ENCODE results near the gene PDE2A.

PDE2A gene

GRCh38 chr11:72702096-72702495 lies 27.9 kb upstream of the PDE2A start:
- TF ChIP-seq, protein P1, sequence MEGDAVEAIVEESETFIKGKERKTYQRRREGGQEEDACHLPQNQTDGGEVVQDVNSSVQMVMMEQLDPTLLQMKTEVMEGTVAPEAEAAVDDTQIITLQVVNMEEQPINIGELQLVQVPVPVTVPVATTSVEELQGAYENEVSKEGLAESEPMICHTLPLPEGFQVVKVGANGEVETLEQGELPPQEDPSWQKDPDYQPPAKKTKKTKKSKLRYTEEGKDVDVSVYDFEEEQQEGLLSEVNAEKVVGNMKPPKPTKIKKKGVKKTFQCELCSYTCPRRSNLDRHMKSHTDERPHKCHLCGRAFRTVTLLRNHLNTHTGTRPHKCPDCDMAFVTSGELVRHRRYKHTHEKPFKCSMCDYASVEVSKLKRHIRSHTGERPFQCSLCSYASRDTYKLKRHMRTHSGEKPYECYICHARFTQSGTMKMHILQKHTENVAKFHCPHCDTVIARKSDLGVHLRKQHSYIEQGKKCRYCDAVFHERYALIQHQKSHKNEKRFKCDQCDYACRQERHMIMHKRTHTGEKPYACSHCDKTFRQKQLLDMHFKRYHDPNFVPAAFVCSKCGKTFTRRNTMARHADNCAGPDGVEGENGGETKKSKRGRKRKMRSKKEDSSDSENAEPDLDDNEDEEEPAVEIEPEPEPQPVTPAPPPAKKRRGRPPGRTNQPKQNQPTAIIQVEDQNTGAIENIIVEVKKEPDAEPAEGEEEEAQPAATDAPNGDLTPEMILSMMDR (IDR thresholded peaks at IDR 0.05; ENCODE audit: low read depth, low read length): no peak
- no peak for TF ChIP-seq EZH2phosphoT487 (IDR thresholded peaks at IDR 0.05; ENCODE audit: low read depth)
- Histone ChIP-seq H3K4me1 (ENCODE audit: low read length) (peaks cover 23% of the 10 kb centered on the region), H2AFZ (ENCODE audit: low read depth, low read length) (no peak overlapping the region), H3K36me3 (replicated peaks; ENCODE audit: low read depth, low read length) (peaks cover 75% of the 10 kb centered on the region), H3K4me2 (ENCODE audit: low read length) (no peak overlapping the region), H3K4me3 (ENCODE audit: low read length) (no peak overlapping the region), H3K9me3 (ENCODE audit: insufficient read depth, low read length) (no peaks in the 10 kb centered on the region), H4K20me1 (ENCODE audit: insufficient read depth, low read length) (peaks cover 48% of the 10 kb centered on the region), H3K27ac (ENCODE audit: low read length) (no peak overlapping the region), H3K27me3 (ENCODE audit: low read depth, low read length) (no peaks in the 10 kb centered on the region), H3K9ac (ENCODE audit: low read length) (no peak overlapping the region), H3K79me2 (ENCODE audit: low read length) (no peaks in the 10 kb centered on the region)

GRCh38 chr11:72701466-72701865 lies 27.2 kb upstream of the PDE2A start:
- Histone ChIP-seq H3K79me2 (ENCODE audit: low read length) (no peaks in the 10 kb centered on the region), H3K36me3 (replicated peaks; ENCODE audit: low read depth, low read length) (peaks cover 73% of the 10 kb centered on the region), H3K4me2 (ENCODE audit: low read length) (peak overlapping the region; percentile 22; the same call in 1 of the 2 replicates), H3K27me3 (ENCODE audit: low read depth, low read length) (no peaks in the 10 kb centered on the region), H4K20me1 (ENCODE audit: insufficient read depth, low read length) (peaks cover 47% of the 10 kb centered on the region), H3K4me3 (ENCODE audit: low read length) (no peak overlapping the region), H3K4me1 (ENCODE audit: low read length) (peaks cover 23% of the 10 kb centered on the region), H2AFZ (ENCODE audit: low read depth, low read length) (no peak overlapping the region), H3K9ac (ENCODE audit: low read length) (no peak overlapping the region), H3K9me3 (ENCODE audit: insufficient read depth, low read length) (no peaks in the 10 kb centered on the region), H3K27ac (ENCODE audit: low read length) (no peak overlapping the region)
- TF ChIP-seq, protein P1 (IDR thresholded peaks at IDR 0.05; ENCODE audit: low read depth, low read length): no peak
- no peak for TF ChIP-seq EZH2phosphoT487 (IDR thresholded peaks at IDR 0.05; ENCODE audit: low read depth)

GRCh38 chr11:72700146-72700545 lies 25.9 kb upstream of the PDE2A start:
- H3K36me3 ChIP-seq (replicated peaks; ENCODE audit: low read depth, low read length): peaks cover 69% of the 10 kb centered on the region
- H2AFZ ChIP-seq (ENCODE audit: low read depth, low read length): no peak overlapping the region
- H3K79me2 ChIP-seq (ENCODE audit: low read length): no peaks in the 10 kb centered on the region
- H3K9ac ChIP-seq (ENCODE audit: low read length): no peak overlapping the region
- no peaks in the 10 kb centered on the region for H3K27me3 ChIP-seq (ENCODE audit: low read depth, low read length)
- TF ChIP-seq, protein P1 (IDR thresholded peaks at IDR 0.05; ENCODE audit: low read depth, low read length): no peak
- no peak for TF ChIP-seq EZH2phosphoT487 (IDR thresholded peaks at IDR 0.05; ENCODE audit: low read depth)
- H3K4me3 ChIP-seq (ENCODE audit: low read length): no peak overlapping the region
- H3K4me2 ChIP-seq (ENCODE audit: low read length): no peak overlapping the region
- peaks cover 36% of the 10 kb centered on the region for H4K20me1 ChIP-seq (ENCODE audit: insufficient read depth, low read length)
- no peak overlapping the region for H3K27ac ChIP-seq (ENCODE audit: low read length)
- no peaks in the 10 kb centered on the region for H3K9me3 ChIP-seq (ENCODE audit: insufficient read depth, low read length)
- H3K4me1 ChIP-seq (ENCODE audit: low read length): peaks cover 18% of the 10 kb centered on the region

GRCh38 chr11:72697814-72698213 lies 23.6 kb upstream of the PDE2A start:
- Histone ChIP-seq H3K27ac (ENCODE audit: low read length) (no peak overlapping the region), H2AFZ (ENCODE audit: low read depth, low read length) (no peak overlapping the region), H3K9ac (ENCODE audit: low read length) (no peak overlapping the region), H3K9me3 (ENCODE audit: insufficient read depth, low read length) (no peaks in the 10 kb centered on the region), H3K4me2 (ENCODE audit: low read length) (no peak overlapping the region), H3K4me3 (ENCODE audit: low read length) (no peak overlapping the region), H3K36me3 (replicated peaks; ENCODE audit: low read depth, low read length) (peaks cover 83% of the 10 kb centered on the region), H4K20me1 (ENCODE audit: insufficient read depth, low read length) (peaks cover 38% of the 10 kb centered on the region), H3K79me2 (ENCODE audit: low read length) (no peaks in the 10 kb centered on the region), H3K4me1 (ENCODE audit: low read length) (peaks cover 13% of the 10 kb centered on the region), H3K27me3 (ENCODE audit: low read depth, low read length) (no peaks in the 10 kb centered on the region)
- TF ChIP-seq, protein P1 (IDR thresholded peaks at IDR 0.05; ENCODE audit: low read depth, low read length): no peak
- TF ChIP-seq EZH2phosphoT487 (IDR thresholded peaks at IDR 0.05; ENCODE audit: low read depth): no peak
